ENCODE measurements around the gene CTTN.

The CTTN gene

GRCh38 chr11:70421123-70421522, 22.8 kb downstream of the CTTN start:
- peaks cover 58 to 94% of the 10 kb centered on the region in 2 donors for H3K36me3 ChIP-seq (replicated peaks in 1 of 2; ENCODE audit: control insufficient read depth in 2 of 2, insufficient read depth in 2 of 2, low read length in 2 of 2)
- no CpG with 5 or more reads among the region's 13 CpGs for WGBS, 2 donors (ENCODE audit: extremely low coverage in 2 of 2, insufficient read length in 2 of 2, insufficient replicate concordance in 1 of 2)

GRCh38 chr11:70422692-70423522, 24.6 kb downstream of the CTTN start:
- H2AFZ ChIP-seq (ENCODE audit: low read length): no peak overlapping the region
- WGBS, 2 donors (ENCODE audit: extremely low coverage in 2 of 2, insufficient read length in 2 of 2, insufficient replicate concordance in 1 of 2): no CpG with 5 or more reads among the region's 35 CpGs
- peaks cover 57 to 86% of the 10 kb centered on the region in 2 donors for H3K36me3 ChIP-seq (replicated peaks in 1 of 2; ENCODE audit: control insufficient read depth in 2 of 2, insufficient read depth in 2 of 2, low read length in 2 of 2)

More at GRCh38 chr11:70421123-70421522, 22.8 kb downstream of the CTTN start:
- H2AK5ac ChIP-seq (ENCODE audit: low read depth, low read length): no peak overlapping the region
- peaks cover 0 to 3% of the 10 kb centered on the region in 2 donors for H3K4me1 ChIP-seq (ENCODE audit: control insufficient read depth in 2 of 2, insufficient read depth in 1 of 2, low read depth in 1 of 2, low read length in 2 of 2)
- DNase-seq (ENCODE audit: low spot score): no peak
- no peaks in the 10 kb centered on the region for H3K9me3 ChIP-seq (replicated peaks in 1 of 2; ENCODE audit: control insufficient read depth in 2 of 2, insufficient read depth in 1 of 2, low read depth in 1 of 2, low read length in 2 of 2)
- no peak overlapping the region for H2AFZ ChIP-seq (ENCODE audit: low read length)
- H3K4me2 ChIP-seq (ENCODE audit: insufficient read depth, low read length, poor library complexity, severe bottlenecking): no peak overlapping the region
- H3K23ac ChIP-seq (ENCODE audit: low read depth, low read length, poor library complexity): no peak overlapping the region
- no peaks in the 10 kb centered on the region for H3K27me3 ChIP-seq (ENCODE audit: control insufficient read depth in 3 of 3, insufficient read depth in 3 of 3, low read depth in 1 of 3, low read length in 3 of 3)
- no peak overlapping the region for H2BK12ac ChIP-seq (ENCODE audit: low read length)
- no peak overlapping the region for H3K18ac ChIP-seq (ENCODE audit: low read length)
- no peak overlapping the region for H3K9ac ChIP-seq (ENCODE audit: low read depth, low read length, poor library complexity)
- no peak overlapping the region for H2BK120ac ChIP-seq (ENCODE audit: low read depth, low read length)
- H4K91ac ChIP-seq (ENCODE audit: low read depth, low read length, poor library complexity): no peak overlapping the region
- H2BK15ac ChIP-seq (ENCODE audit: low read length): no peak overlapping the region
- H3K4me3 ChIP-seq (ENCODE audit: low read length in 2 of 2): no peak overlapping the region
- H3K4ac ChIP-seq (ENCODE audit: low read length): no peak overlapping the region
- H4K8ac ChIP-seq (ENCODE audit: low read depth, low read length): no peak overlapping the region
- no peak overlapping the region for H3K27ac ChIP-seq (replicated peaks; ENCODE audit: low read length)
- peaks cover 5% of the 10 kb centered on the region for H3K79me1 ChIP-seq (ENCODE audit: low read depth, low read length)
- no peak overlapping the region for H3K14ac ChIP-seq (ENCODE audit: low read length)
- H2BK5ac ChIP-seq (ENCODE audit: low read length): no peak overlapping the region

GRCh38 chr11:70423523-70424505, 25.5 kb downstream of the CTTN start:
- Histone ChIP-seq H3K4me1 (ENCODE audit: control insufficient read depth in 2 of 2, insufficient read depth in 1 of 2, low read depth in 1 of 2, low read length in 2 of 2) (peaks cover 0 to 3% of the 10 kb centered on the region in 2 donors), H2BK12ac (ENCODE audit: low read length) (no peak overlapping the region), H4K91ac (ENCODE audit: low read depth, low read length, poor library complexity) (no peak overlapping the region), H3K4me3 (ENCODE audit: low read length in 2 of 2) (peak overlapping the region in 1 of 2 donors; percentile 52), H3K27me3 (ENCODE audit: control insufficient read depth in 3 of 3, insufficient read depth in 3 of 3, low read depth in 1 of 3, low read length in 3 of 3) (no peaks in the 10 kb centered on the region), H2AFZ (ENCODE audit: low read length) (no peak overlapping the region), H3K79me1 (ENCODE audit: low read depth, low read length) (peaks cover 5% of the 10 kb centered on the region), H3K36me3 (replicated peaks in 1 of 2; ENCODE audit: control insufficient read depth in 2 of 2, insufficient read depth in 2 of 2, low read length in 2 of 2) (peaks cover 55 to 84% of the 10 kb centered on the region in 2 donors), H3K4ac (ENCODE audit: low read length) (no peak overlapping the region), H4K8ac (ENCODE audit: low read depth, low read length) (peak overlapping the region; percentile 57), H2AK5ac (ENCODE audit: low read depth, low read length) (peak overlapping the region; percentile 14), H3K4me2 (ENCODE audit: insufficient read depth, low read length, poor library complexity, severe bottlenecking) (peak overlapping the region; percentile 0), H3K27ac (replicated peaks; ENCODE audit: low read length) (no peak overlapping the region), H3K9me3 (replicated peaks in 1 of 2; ENCODE audit: control insufficient read depth in 2 of 2, insufficient read depth in 1 of 2, low read depth in 1 of 2, low read length in 2 of 2) (no peaks in the 10 kb centered on the region), H2BK5ac (ENCODE audit: low read length) (no peak overlapping the region), H3K14ac (ENCODE audit: low read length) (no peak overlapping the region), H3K23ac (ENCODE audit: low read depth, low read length, poor library complexity) (peak overlapping the region; percentile 74), H2BK120ac (ENCODE audit: low read depth, low read length) (no peak overlapping the region), H3K9ac (ENCODE audit: low read depth, low read length, poor library complexity) (peak overlapping the region; percentile 83), H3K18ac (ENCODE audit: low read length) (peak overlapping the region; percentile 61), H2BK15ac (ENCODE audit: low read length) (no peak overlapping the region)
- no CpG with 5 or more reads among the region's 34 CpGs for WGBS, 2 donors (ENCODE audit: extremely low coverage in 2 of 2, insufficient read length in 2 of 2, insufficient replicate concordance in 1 of 2)
- no peak for DNase-seq (ENCODE audit: low spot score)

More at GRCh38 chr11:70422692-70423522, 24.6 kb downstream of the CTTN start:
- H2BK12ac ChIP-seq (ENCODE audit: low read length): no peak overlapping the region
- peaks cover 0 to 3% of the 10 kb centered on the region in 2 donors for H3K4me1 ChIP-seq (ENCODE audit: control insufficient read depth in 2 of 2, insufficient read depth in 1 of 2, low read depth in 1 of 2, low read length in 2 of 2)
- H4K91ac ChIP-seq (ENCODE audit: low read depth, low read length, poor library complexity): no peak overlapping the region
- peak overlapping the region; percentile 74 for H3K23ac ChIP-seq (ENCODE audit: low read depth, low read length, poor library complexity)
- H3K27ac ChIP-seq (replicated peaks; ENCODE audit: low read length): no peak overlapping the region
- no peaks in the 10 kb centered on the region for H3K9me3 ChIP-seq (replicated peaks in 1 of 2; ENCODE audit: control insufficient read depth in 2 of 2, insufficient read depth in 1 of 2, low read depth in 1 of 2, low read length in 2 of 2)
- H3K4ac ChIP-seq (ENCODE audit: low read length): no peak overlapping the region
- H3K4me3 ChIP-seq (ENCODE audit: low read length in 2 of 2): peak overlapping the region in 1 of 2 donors; percentile 52
- no peak overlapping the region for H3K4me2 ChIP-seq (ENCODE audit: insufficient read depth, low read length, poor library complexity, severe bottlenecking)
- peaks cover 5% of the 10 kb centered on the region for H3K79me1 ChIP-seq (ENCODE audit: low read depth, low read length)
- H3K27me3 ChIP-seq (ENCODE audit: control insufficient read depth in 3 of 3, insufficient read depth in 3 of 3, low read depth in 1 of 3, low read length in 3 of 3): no peaks in the 10 kb centered on the region
- no peak for DNase-seq (ENCODE audit: low spot score)
- H2AK5ac ChIP-seq (ENCODE audit: low read depth, low read length): no peak overlapping the region
- peak overlapping the region; percentile 61 for H3K18ac ChIP-seq (ENCODE audit: low read length)
- H3K9ac ChIP-seq (ENCODE audit: low read depth, low read length, poor library complexity): peak overlapping the region; percentile 83
- no peak overlapping the region for H2BK15ac ChIP-seq (ENCODE audit: low read length)
- no peak overlapping the region for H4K8ac ChIP-seq (ENCODE audit: low read depth, low read length)
- no peak overlapping the region for H2BK120ac ChIP-seq (ENCODE audit: low read depth, low read length)
- no peak overlapping the region for H2BK5ac ChIP-seq (ENCODE audit: low read length)
- H3K14ac ChIP-seq (ENCODE audit: low read length): no peak overlapping the region

Data from neuronal stem cell (in vitro differentiated cells).